GM10266 (cell line): Measurements from ENCODE around the gene RRAS.
A peak's percentile ranks its signal among the peaks of the same experiment; 100 is the strongest.

Source experiments
- DNase-seq: peaks from one replicate; pipeline ENCODE4 v3.0.0; 2012; ENCODE audit errors: extremely low spot score
- CTCF ChIP-seq: IDR thresholded peaks from 2 replicates; pipeline ENCODE4 v1.5.1; 2012; ENCODE audit warnings: mild to moderate bottlenecking, low read depth; ENCODE audit not compliant: control insufficient read depth, insufficient read depth; ENCODE audit errors: missing control alignments

RRAS gene

GRCh38 chr19:49680421-49681351 is 40.7 kb upstream of the RRAS start:
- peak; percentile 96 for DNase-seq
- TF ChIP-seq CTCF = peak; percentile 100

GRCh38 chr19:49679771-49680413 is 39.9 kb upstream of the RRAS start:
- TF ChIP-seq CTCF = no peak
- DNase-seq = no peak

- TF ChIP-seq CTCF = no peak
- no peak for DNase-seq
These were observed 39.2 kb upstream of the RRAS start for GRCh38 chr19:49678985-49679770.

GRCh38 chr19:49677901-49678674 is 38.1 kb upstream of the RRAS start:
- DNase-seq = peak; percentile 84
- TF ChIP-seq CTCF = peak; percentile 70

GRCh38 chr19:49677231-49677900 is 37.4 kb upstream of the RRAS start, which contains the start of gene PRMT1:
Gene PRMT1, plus strand, starts transcription at chr19:49677271. Its CDS starts 10 bp downstream, at chr19:49677281.
- no peak for DNase-seq
- TF ChIP-seq CTCF = no peak

GRCh38 chr19:49676784-49677230 is 36.9 kb upstream of the RRAS start:
- no peak for TF ChIP-seq CTCF
- peak; percentile 98 for DNase-seq
